PC-9 (cell line): ENCODE data around the gene DPYSL4. TPM values are rescaled to one million over a fixed set of nuclear protein-coding genes. Genes with fewer than 3 reads are reported as not detected.

Source experiments
- BruUV-seq: library from RNA; stranded (reverse); fragments of 400-500 nt; replicated peaks from 2 replicates; lab custom pipeline; 2021; lab: Mats Ljungman, UMichigan
- CTCF ChIA-PET: fragments of 300-600 bp; sonication (Branson Sonifier 250); formaldehyde crosslinking; loops from one replicate; lab custom pipeline; 2022; ENCODE audit warnings: antibody characterized with exemption; lab: Charles Lee
- POLR2A ChIA-PET: fragments of 300-600 bp; sonication (Branson Sonifier 250); formaldehyde crosslinking; loops from one replicate; lab custom pipeline; 2022; ENCODE audit warnings: antibody characterized with exemption; ENCODE audit not compliant: unreplicated experiment; lab: Charles Lee
- DNase-seq, 2 experiments: peaks; one replicate each; pipeline versions ENCODE4 v3.0.0 to v3.0.0-alpha.2; 2015 to 2022; ENCODE audit warnings: mixed read lengths in 1 of 2
- H2AFZ ChIP-seq: fragments of 200-600 bp; sonication (generic); 2 replicates; pipeline ENCODE4 v1.8.1; 2017; ENCODE audit warnings: antibody characterized with exemption
- H3F3A ChIP-seq: fragments of 200-600 bp; sonication (generic); 2 replicates; pipeline ENCODE4 v1.8.1; 2017; ENCODE audit warnings: antibody characterized with exemption, mild to moderate bottlenecking, low read depth; ENCODE audit not compliant: insufficient read depth
- H3K27ac ChIP-seq: fragments of 200-600 bp; sonication (generic); 2 replicates; pipeline ENCODE4 v1.6.1; 2016; ENCODE audit warnings: mixed run types
- H3K27me3 ChIP-seq: fragments of 200-600 bp; sonication (generic); 2 replicates; pipeline ENCODE4 v1.6.1; 2016; ENCODE audit warnings: low read depth, mixed run types; ENCODE audit not compliant: insufficient read depth
- H3K36me3 ChIP-seq: fragments of 200-600 bp; sonication (generic); 2 replicates; pipeline ENCODE4 v1.6.1; 2016; ENCODE audit warnings: low read depth, mixed run types
- H3K4me1 ChIP-seq: fragments of 200-600 bp; sonication (generic); replicated peaks from 2 replicates; pipeline ENCODE4 v1.6.1; 2016; ENCODE audit warnings: mixed run types; ENCODE audit not compliant: insufficient read depth
- H3K4me2 ChIP-seq: fragments of 200-600 bp; sonication (generic); 2 replicates; pipeline ENCODE4 v1.6.1; 2017; ENCODE audit warnings: mixed run types
- H3K4me3 ChIP-seq: fragments of 200-600 bp; sonication (generic); 2 replicates; pipeline ENCODE4 v1.6.1; 2016; ENCODE audit warnings: mixed run types
- H3K79me2 ChIP-seq: fragments of 200-600 bp; sonication (generic); 2 replicates; pipeline ENCODE4 v1.6.1; 2017; ENCODE audit warnings: low read depth, mixed run types
- H3K9me2 ChIP-seq: fragments of 200-600 bp; sonication (generic); 2 replicates; pipeline ENCODE4 v1.8.1; 2017; ENCODE audit warnings: mild to moderate bottlenecking; ENCODE audit not compliant: insufficient read depth
- H3K9me3 ChIP-seq: fragments of 200-600 bp; sonication (generic); 2 replicates; pipeline ENCODE4 v1.8.1; 2016; ENCODE audit warnings: low read depth; ENCODE audit not compliant: insufficient read depth
- H4K20me1 ChIP-seq: fragments of 200-600 bp; sonication (generic); 2 replicates; pipeline ENCODE4 v1.8.1; 2017; ENCODE audit not compliant: insufficient read depth
- EZH2 ChIP-seq: fragments of 200-600 bp; sonication (generic); IDR thresholded peaks from 2 replicates; pipeline ENCODE4 v1.8.0; 2017; ENCODE audit warnings: antibody characterized with exemption, low read depth
- intact Hi-C: fragments of 100-400 bp; cut with micrococcal nuclease; formaldehyde crosslinking; loops from one replicate; pipeline ENCODE4 v1.10.0; 2022; ENCODE audit not compliant: unreplicated experiment
- total RNA-seq: library from RNA; stranded (reverse); gene quantifications from 2 replicates; pipeline ENCODE4 v1.2.3, GENCODE V29; 2021
- TF ChIP-seq, protein P1 (sequence below): fragments of 200-600 bp; sonication (generic); conservative IDR thresholded peaks from 2 replicates; pipeline ENCODE4 v1.6.1; 2017; ENCODE audit warnings: mixed run types, antibody characterized with exemption, mild to moderate bottlenecking, moderate library complexity

DPYSL4 gene
- total RNA-seq, 1 experiment from 2014 or later: 4.8 TPM

DNA sequence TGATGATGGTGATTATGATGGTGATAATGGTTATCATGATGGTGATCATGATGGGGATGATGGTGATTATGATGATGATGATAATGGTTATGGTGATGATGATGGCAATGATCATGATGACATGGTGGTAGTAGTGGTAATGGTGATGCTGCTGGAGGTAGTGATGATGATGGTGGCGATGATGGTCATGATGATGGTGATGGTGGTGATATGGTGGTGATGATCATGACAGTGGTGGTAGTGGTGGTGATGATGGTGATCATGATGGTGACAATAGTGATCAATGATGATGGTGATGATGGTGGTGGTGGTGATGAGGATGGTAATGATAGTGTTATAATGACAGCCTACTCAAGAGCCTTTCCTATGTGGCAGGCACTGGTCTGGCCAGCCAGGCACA, 31.8 kb upstream of the DPYSL4 start:
- no peaks in the 10 kb centered on the region for H3K9me3 ChIP-seq

DNA sequence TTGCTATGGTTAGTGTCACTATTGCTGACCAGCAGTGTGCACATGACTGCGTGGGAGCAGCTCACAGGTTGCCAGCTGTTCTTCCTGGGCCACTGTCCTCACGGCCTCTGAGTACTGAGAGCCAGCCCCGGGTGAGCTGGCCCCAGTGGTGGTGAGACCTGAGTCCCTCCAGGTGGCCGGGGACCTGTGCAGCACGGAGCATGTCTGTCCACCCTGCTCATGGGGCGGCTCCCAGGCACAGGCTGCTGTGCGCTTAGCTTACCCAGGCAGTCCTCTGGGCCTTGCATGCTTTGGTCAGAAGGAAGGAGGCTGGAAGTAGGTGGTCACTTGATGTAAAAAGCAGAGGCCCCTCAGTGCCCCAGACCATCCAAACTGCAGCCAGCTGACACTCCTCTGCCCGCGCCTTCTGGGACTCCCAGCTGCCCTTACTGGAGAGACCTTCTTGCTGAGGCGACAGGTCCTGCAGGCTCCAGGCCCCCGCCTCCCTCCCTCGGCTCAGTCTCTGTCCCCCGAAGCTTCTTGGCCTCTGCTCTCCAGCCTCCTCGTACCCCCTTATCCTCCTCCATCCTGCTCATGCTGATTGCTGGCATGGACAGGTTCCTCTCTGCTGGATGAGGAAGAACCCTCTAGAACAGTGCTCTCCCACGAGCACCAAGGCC, 30.9 kb upstream of the DPYSL4 start:
- Histone ChIP-seq H3K36me3 (no peaks in the 10 kb centered on the region), H3F3A (0 out of 2 replicates have a peak, but pooled peaks cover 3% of the 10 kb centered on the region), H3K4me3 (no peak overlapping the region), H3K27me3 (no peaks in the 10 kb centered on the region), H3K4me1 (no peaks in the 10 kb centered on the region), H2AFZ (no peak overlapping the region), H3K79me2 (no peaks in the 10 kb centered on the region), H4K20me1 (no peaks in the 10 kb centered on the region), H3K27ac (no peak overlapping the region), H3K9me3 (no peaks in the 10 kb centered on the region), H3K9me2 (no peaks in the 10 kb centered on the region), H3K4me2 (no peak overlapping the region)
- CTCF ChIA-PET: no interaction called here
- POLR2A ChIA-PET: interaction anchor here (0.6 kb wide), 1 partner anchor 109 kb away, joined by 3 read pairs; no protein-coding TSS in a partner anchor
- no peak for DNase-seq
- intact Hi-C loops: no loop called here
- no TSS peak for BruUV-seq
- no peak for TF ChIP-seq EZH2
- TF ChIP-seq, protein P1, sequence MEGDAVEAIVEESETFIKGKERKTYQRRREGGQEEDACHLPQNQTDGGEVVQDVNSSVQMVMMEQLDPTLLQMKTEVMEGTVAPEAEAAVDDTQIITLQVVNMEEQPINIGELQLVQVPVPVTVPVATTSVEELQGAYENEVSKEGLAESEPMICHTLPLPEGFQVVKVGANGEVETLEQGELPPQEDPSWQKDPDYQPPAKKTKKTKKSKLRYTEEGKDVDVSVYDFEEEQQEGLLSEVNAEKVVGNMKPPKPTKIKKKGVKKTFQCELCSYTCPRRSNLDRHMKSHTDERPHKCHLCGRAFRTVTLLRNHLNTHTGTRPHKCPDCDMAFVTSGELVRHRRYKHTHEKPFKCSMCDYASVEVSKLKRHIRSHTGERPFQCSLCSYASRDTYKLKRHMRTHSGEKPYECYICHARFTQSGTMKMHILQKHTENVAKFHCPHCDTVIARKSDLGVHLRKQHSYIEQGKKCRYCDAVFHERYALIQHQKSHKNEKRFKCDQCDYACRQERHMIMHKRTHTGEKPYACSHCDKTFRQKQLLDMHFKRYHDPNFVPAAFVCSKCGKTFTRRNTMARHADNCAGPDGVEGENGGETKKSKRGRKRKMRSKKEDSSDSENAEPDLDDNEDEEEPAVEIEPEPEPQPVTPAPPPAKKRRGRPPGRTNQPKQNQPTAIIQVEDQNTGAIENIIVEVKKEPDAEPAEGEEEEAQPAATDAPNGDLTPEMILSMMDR: no peak

More for the DNA sequence above, 31.8 kb upstream of the DPYSL4 start:
- no peaks in the 10 kb centered on the region for H3K9me2 ChIP-seq
- 0 out of 2 replicates have a peak, but pooled peaks cover 3% of the 10 kb centered on the region for H3F3A ChIP-seq
- BruUV-seq: no TSS peak
- ChIA-PET CTCF (no interaction called here), POLR2A (no interaction called here)
- no peak overlapping the region for H3K4me2 ChIP-seq
- H3K79me2 ChIP-seq: no peaks in the 10 kb centered on the region
- no peaks in the 10 kb centered on the region for H3K27me3 ChIP-seq
- no peak overlapping the region for H3K27ac ChIP-seq
- H3K36me3 ChIP-seq: no peaks in the 10 kb centered on the region
- H4K20me1 ChIP-seq: no peaks in the 10 kb centered on the region
- TF ChIP-seq, protein P1: no peak
- TF ChIP-seq EZH2: no peak
- no peak overlapping the region for H2AFZ ChIP-seq
- H3K4me3 ChIP-seq: no peak overlapping the region
- intact Hi-C loops: no loop called here
- no peak for DNase-seq
- H3K4me1 ChIP-seq: no peaks in the 10 kb centered on the region

DNA sequence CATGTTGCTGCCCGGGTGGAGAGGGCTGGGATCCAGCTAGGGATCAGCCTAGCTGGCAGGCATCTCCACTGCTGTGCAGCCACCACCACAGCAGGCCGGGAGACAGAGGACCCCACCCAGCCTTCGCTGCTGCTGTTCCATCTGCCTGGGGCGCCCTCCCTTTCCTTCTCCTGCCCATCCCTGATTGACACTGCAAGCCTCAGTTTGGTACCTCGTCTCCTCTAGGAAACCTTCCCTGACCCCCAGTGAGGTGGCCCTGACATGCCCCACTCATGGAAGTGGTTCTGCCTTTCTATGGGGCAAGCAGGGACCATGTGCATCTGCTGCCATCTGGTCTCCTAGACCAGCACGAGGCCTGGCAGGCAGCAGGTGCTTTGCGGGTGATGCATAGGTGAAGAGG, 30.4 kb upstream of the DPYSL4 start:
- Histone ChIP-seq H3K4me1 (no peaks in the 10 kb centered on the region), H3K9me2 (no peaks in the 10 kb centered on the region), H3K36me3 (no peaks in the 10 kb centered on the region), H3F3A (0 out of 2 replicates have a peak, but pooled peaks cover 3% of the 10 kb centered on the region), H3K4me3 (no peak overlapping the region), H3K4me2 (no peak overlapping the region), H3K27ac (no peak overlapping the region), H3K79me2 (no peaks in the 10 kb centered on the region), H2AFZ (no peak overlapping the region), H3K9me3 (no peaks in the 10 kb centered on the region), H3K27me3 (no peaks in the 10 kb centered on the region), H4K20me1 (no peaks in the 10 kb centered on the region)
- intact Hi-C loops: no loop called here
- ChIA-PET POLR2A (interaction anchor here (0.6 to 0.7 kb wide), 2 partner anchors 110 to 606 kb away, joined by 3 read pairs; no protein-coding TSS in a partner anchor), CTCF (no interaction called here)
- TF ChIP-seq, protein P1: no peak
- no peak for TF ChIP-seq EZH2
- DNase-seq: no peak
- BruUV-seq: no TSS peak
